H9 (cell line): ENCODE results near the gene NSUN3. TPM values are rescaled to one million over a fixed set of nuclear protein-coding genes. Genes with fewer than 3 reads are reported as not detected.
A peak's percentile ranks its signal among the peaks of the same experiment; 100 is the strongest.

Experiments used
- DNase-seq: peaks from one replicate; pipeline ENCODE4 v3.0.0-alpha.2; 2017
- H2AFZ ChIP-seq: one replicate; pipeline ENCODE4 v1.6.1; 2013; ENCODE audit warnings: mild to moderate bottlenecking, low read length, control low read depth, moderate library complexity
- H2AK5ac ChIP-seq: 2 replicates; pipeline ENCODE4 v1.6.1; 2013; ENCODE audit warnings: low read length, control low read depth, mixed read lengths; ENCODE audit not compliant: insufficient read length
- H2BK120ac ChIP-seq: one replicate; pipeline ENCODE4 v1.6.1; 2013; ENCODE audit warnings: low read depth, mild to moderate bottlenecking, low read length, control low read depth, inconsistent platforms; ENCODE audit not compliant: poor library complexity, severe bottlenecking
- H2BK12ac ChIP-seq: 2 replicates; pipeline ENCODE4 v1.6.1; 2013; ENCODE audit warnings: low read length, control low read depth, mixed read lengths, low read depth; ENCODE audit not compliant: insufficient read length
- H2BK15ac ChIP-seq: 2 replicates; pipeline ENCODE4 v1.6.1; 2013; ENCODE audit warnings: low read depth, low read length, control low read depth
- H2BK20ac ChIP-seq: one replicate; pipeline ENCODE4 v1.6.1; 2013; ENCODE audit warnings: low read depth, mild to moderate bottlenecking, low read length, control low read depth, inconsistent platforms; ENCODE audit not compliant: poor library complexity, severe bottlenecking
- H2BK5ac ChIP-seq: 2 replicates; pipeline ENCODE4 v1.6.1; 2013; ENCODE audit warnings: low read length, control low read depth, mixed read lengths; ENCODE audit not compliant: insufficient read length
- H3K14ac ChIP-seq: 2 replicates; pipeline ENCODE4 v1.6.1; 2013; ENCODE audit warnings: low read length, control low read depth; ENCODE audit not compliant: insufficient read depth
- H3K18ac ChIP-seq: 2 replicates; pipeline ENCODE4 v1.6.1; 2013; ENCODE audit warnings: low read depth, mild to moderate bottlenecking, mixed read lengths, low read length, control low read depth; ENCODE audit not compliant: insufficient read length
- H3K23ac ChIP-seq: 2 replicates; pipeline ENCODE4 v1.6.1; 2013; ENCODE audit warnings: low read length, control low read depth, mixed read lengths, low read depth; ENCODE audit not compliant: insufficient read length
- H3K23me2 ChIP-seq: 2 replicates; pipeline ENCODE4 v1.6.1; 2013; ENCODE audit warnings: low read depth, mild to moderate bottlenecking, mixed read lengths, low read length, control low read depth; ENCODE audit not compliant: insufficient read length, poor library complexity, severe bottlenecking
- H3K27ac ChIP-seq: 2 replicates; pipeline ENCODE4 v1.5.1; 2013; ENCODE audit warnings: low read length, control low read depth, mixed read lengths, low read depth; ENCODE audit not compliant: insufficient read length
- H3K27me3 ChIP-seq: 2 replicates; pipeline ENCODE4 v1.6.1; 2013; ENCODE audit warnings: low read length, control low read depth, inconsistent platforms; ENCODE audit not compliant: insufficient read depth
- H3K4ac ChIP-seq: 2 replicates; pipeline ENCODE4 v1.6.1; 2013; ENCODE audit warnings: low read depth, mild to moderate bottlenecking, control low read depth, inconsistent platforms, low read length, moderate library complexity
- H3K4me1 ChIP-seq: 2 replicates; pipeline ENCODE4 v1.6.1; 2013; ENCODE audit warnings: low read length, control low read depth, inconsistent platforms; ENCODE audit not compliant: insufficient read depth
- H3K4me2 ChIP-seq: 2 replicates; pipeline ENCODE4 v1.6.1; 2013; ENCODE audit warnings: low read length, control low read depth, mixed read lengths; ENCODE audit not compliant: insufficient read length, insufficient read depth
- H3K56ac ChIP-seq: 2 replicates; pipeline ENCODE4 v1.6.1; 2013; ENCODE audit warnings: low read depth, mild to moderate bottlenecking, mixed read lengths, low read length, control low read depth; ENCODE audit not compliant: insufficient read length
- H3K79me1 ChIP-seq: 2 replicates; pipeline ENCODE4 v1.6.1; 2013; ENCODE audit warnings: low read depth, mild to moderate bottlenecking, moderate library complexity, low read length, control low read depth, inconsistent platforms; ENCODE audit not compliant: insufficient read depth, poor library complexity, severe bottlenecking
- H3K79me2 ChIP-seq: 2 replicates; pipeline ENCODE4 v1.6.1; 2013; ENCODE audit warnings: low read length, control low read depth, inconsistent platforms; ENCODE audit not compliant: insufficient read depth
- H3K9ac ChIP-seq: 2 replicates; pipeline ENCODE4 v1.6.1; 2013; ENCODE audit warnings: low read length, control low read depth, mixed read lengths; ENCODE audit not compliant: insufficient read length; ENCODE audit errors: extremely low read depth
- H3K9me3 ChIP-seq: one replicate; pipeline ENCODE4 v1.6.1; 2013; ENCODE audit warnings: low read depth, low read length, inconsistent platforms; ENCODE audit not compliant: control insufficient read depth
- H3T11ph ChIP-seq: one replicate; pipeline ENCODE4 v1.6.1; 2013; ENCODE audit warnings: mild to moderate bottlenecking, low read length, control low read depth, inconsistent platforms
- H4K20me1 ChIP-seq: one replicate; pipeline ENCODE4 v1.6.1; 2013; ENCODE audit not compliant: control insufficient read depth, insufficient read length, insufficient read depth
- H4K5ac ChIP-seq: 2 replicates; pipeline ENCODE4 v1.6.1; 2013; ENCODE audit warnings: low read depth, mild to moderate bottlenecking, mixed read lengths, low read length, control low read depth; ENCODE audit not compliant: insufficient read length
- H4K8ac ChIP-seq: replicated peaks from 2 replicates; pipeline ENCODE4 v1.6.1; 2013; ENCODE audit warnings: low read length, control low read depth, mixed read lengths, low read depth; ENCODE audit not compliant: insufficient read length
- H4K91ac ChIP-seq: 2 replicates; pipeline ENCODE4 v1.6.1; 2013; ENCODE audit warnings: low read depth, mild to moderate bottlenecking, moderate library complexity, mixed read lengths, low read length, control low read depth; ENCODE audit not compliant: insufficient read length
- H3K27ac Mint-ChIP-seq, 3 experiments: 2 replicates in 2 of 3; 3 replicates in 1 of 3; pipeline ENCODE4 v1.8.0; 2020 to 2021; ENCODE audit warnings: mixed read lengths in 3 of 3, mild to moderate bottlenecking in 1 of 3, moderate library complexity in 1 of 3
- H3K27me3 Mint-ChIP-seq: 2 replicates; pipeline ENCODE4 v1.8.0; 2021; ENCODE audit warnings: low read depth, mild to moderate bottlenecking, moderate library complexity, mixed read lengths
- H3K36me3 Mint-ChIP-seq, 3 experiments: 2 replicates in 2 of 3; 3 replicates in 1 of 3; pipeline ENCODE4 v1.8.0; 2020 to 2021; ENCODE audit warnings: low read depth in 3 of 3, mixed read lengths in 3 of 3; ENCODE audit not compliant: insufficient read depth in 1 of 3
- H3K4me1 Mint-ChIP-seq, 2 experiments: 2 replicates each; pipeline ENCODE4 v1.8.0; 2020; ENCODE audit warnings: mixed read lengths in 2 of 2
- H3K4me3 Mint-ChIP-seq, 2 experiments: 2 replicates in 1 of 2; 3 replicates in 1 of 2; pipeline ENCODE4 v1.8.0; 2020 to 2021; ENCODE audit warnings: mild to moderate bottlenecking in 2 of 2, mixed read lengths in 2 of 2, moderate library complexity in 1 of 2
- H3K9me3 Mint-ChIP-seq, 2 experiments: 2 replicates in 1 of 2; 3 replicates in 1 of 2; pipeline ENCODE4 v1.8.0; 2020; ENCODE audit warnings: mild to moderate bottlenecking in 2 of 2, mixed read lengths in 2 of 2, moderate library complexity in 1 of 2
- WGBS: extraction: QIAGEN DNeasy Blood & Tissue Kit; methylation state at CpG from one replicate; pipeline ENCODE4 v1.1.7; 2013; ENCODE audit warnings: missing lambda C conversion rate, low lambda C conversion rate, mixed read lengths; ENCODE audit not compliant: insufficient read length; ENCODE audit errors: extremely low coverage; 5-methylcytosine and 5-hydroxymethylcytosine counted together
- total RNA-seq: library from RNA; stranded (reverse); gene quantifications from 2 replicates; pipeline ENCODE4 v1.2.1, GENCODE V29; 2021
- TF ChIP-seq, protein P1 (sequence below): fragments of 200-600 bp; sonication (generic); conservative IDR thresholded peaks from 3 replicates; pipeline ENCODE4 v1.8.0; 2021; ENCODE audit warnings: antibody characterized with exemption, mild to moderate bottlenecking

NSUN3 gene
- total RNA-seq, 1 experiment from 2014 or later, result 7.4 TPM

DNA sequence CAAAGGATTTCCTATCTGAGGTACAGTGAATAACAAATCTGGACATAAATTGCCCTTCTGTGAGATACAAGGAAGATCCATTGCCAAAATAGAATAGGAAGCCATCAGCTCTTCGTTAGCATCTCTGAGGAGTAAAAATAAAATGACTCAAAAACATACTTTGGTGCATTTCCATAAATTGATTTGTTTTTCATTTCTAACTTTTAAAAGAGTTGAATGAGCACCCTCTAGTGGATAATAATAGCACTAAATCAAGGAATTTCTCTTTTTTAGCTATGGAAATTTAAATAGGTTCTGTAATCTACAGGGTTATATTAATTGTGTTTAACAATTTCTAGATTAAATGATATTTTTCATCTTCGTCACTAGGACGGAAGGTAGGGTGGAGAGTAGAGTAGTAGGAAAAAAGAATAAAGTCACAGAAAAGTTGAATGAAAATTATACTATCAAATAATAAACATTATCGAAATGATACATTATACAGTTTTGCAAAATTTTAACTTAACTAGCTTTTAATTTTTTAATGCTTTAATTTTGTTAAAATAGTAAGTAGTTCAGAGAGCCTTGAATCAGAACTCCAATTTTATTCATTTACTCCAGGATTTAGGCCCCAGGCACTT lies 6.4 kb downstream of the NSUN3 start:
- H3K4me1 ChIP-seq, result no peaks in the 10 kb centered on the region; the same call in 1 of the 2 replicates
- no peaks in the 10 kb centered on the region; the same call in 1 of the 2 replicates for H3K79me2 ChIP-seq
- H2AFZ ChIP-seq, result no peak overlapping the region
- H4K20me1 ChIP-seq, result no peaks in the 10 kb centered on the region
- no peak overlapping the region for H2BK20ac ChIP-seq
- Mint-ChIP-seq H3K36me3 (peaks cover 13 to 21% (median 16%) of the 10 kb centered on the region in 3 experiments), H3K27me3 (no peaks in the 10 kb centered on the region), H3K9me3 (peaks cover 0 to 4% of the 10 kb centered on the region in 2 experiments; a peak in 1 of 5 replicates), H3K4me1 (0 out of 4 replicates have a peak, but pooled peaks cover 0 to under 1% of the 10 kb centered on the region in 2 experiments), H3K27ac (no peak overlapping the region), H3K4me3 (no peak overlapping the region)
- H3K23ac ChIP-seq, result no peak overlapping the region
- H2BK5ac ChIP-seq, result no peak overlapping the region
- H4K5ac ChIP-seq, result no peak overlapping the region
- no peak overlapping the region for H3T11ph ChIP-seq
- no peak overlapping the region for H2BK12ac ChIP-seq
- no CpG with 5 or more reads among the region's 4 CpGs for WGBS
- no peak overlapping the region for H3K9ac ChIP-seq
- H3K18ac ChIP-seq, result no peak overlapping the region
- H3K56ac ChIP-seq, result no peak overlapping the region
- H2BK120ac ChIP-seq, result no peak overlapping the region
- no peaks in the 10 kb centered on the region for H3K9me3 ChIP-seq
- H3K4me2 ChIP-seq, result no peak overlapping the region
- H4K91ac ChIP-seq, result no peak overlapping the region
- no peak for DNase-seq
- H3K14ac ChIP-seq, result no peak overlapping the region
- no peak overlapping the region for H3K27ac ChIP-seq
- H2AK5ac ChIP-seq, result no peak overlapping the region
- no peak overlapping the region for H4K8ac ChIP-seq
- no peak overlapping the region for H2BK15ac ChIP-seq
- no peaks in the 10 kb centered on the region for H3K27me3 ChIP-seq
- H3K4ac ChIP-seq, result no peak overlapping the region
- H3K23me2 ChIP-seq, result no peaks in the 10 kb centered on the region
- H3K79me1 ChIP-seq, result no peaks in the 10 kb centered on the region
- TF ChIP-seq, protein P1, sequence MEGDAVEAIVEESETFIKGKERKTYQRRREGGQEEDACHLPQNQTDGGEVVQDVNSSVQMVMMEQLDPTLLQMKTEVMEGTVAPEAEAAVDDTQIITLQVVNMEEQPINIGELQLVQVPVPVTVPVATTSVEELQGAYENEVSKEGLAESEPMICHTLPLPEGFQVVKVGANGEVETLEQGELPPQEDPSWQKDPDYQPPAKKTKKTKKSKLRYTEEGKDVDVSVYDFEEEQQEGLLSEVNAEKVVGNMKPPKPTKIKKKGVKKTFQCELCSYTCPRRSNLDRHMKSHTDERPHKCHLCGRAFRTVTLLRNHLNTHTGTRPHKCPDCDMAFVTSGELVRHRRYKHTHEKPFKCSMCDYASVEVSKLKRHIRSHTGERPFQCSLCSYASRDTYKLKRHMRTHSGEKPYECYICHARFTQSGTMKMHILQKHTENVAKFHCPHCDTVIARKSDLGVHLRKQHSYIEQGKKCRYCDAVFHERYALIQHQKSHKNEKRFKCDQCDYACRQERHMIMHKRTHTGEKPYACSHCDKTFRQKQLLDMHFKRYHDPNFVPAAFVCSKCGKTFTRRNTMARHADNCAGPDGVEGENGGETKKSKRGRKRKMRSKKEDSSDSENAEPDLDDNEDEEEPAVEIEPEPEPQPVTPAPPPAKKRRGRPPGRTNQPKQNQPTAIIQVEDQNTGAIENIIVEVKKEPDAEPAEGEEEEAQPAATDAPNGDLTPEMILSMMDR, result peak; percentile 70
